DOHH2 (cell line): ENCODE measurements around the gene ARID3A.

Experiments
- H3F3A ChIP-seq: fragments of 200-600 bp; sonication (generic), shearing (Covaris generic); 2 replicates; pipeline ENCODE4 v1.6.0; 2016; ENCODE audit warnings: antibody characterized with exemption, mild to moderate bottlenecking; ENCODE audit not compliant: control insufficient read depth, insufficient read depth
- H3K27ac ChIP-seq: fragments of 200-600 bp; sonication (generic); 2 replicates; pipeline ENCODE4 v1.5.1; 2014; ENCODE audit warnings: low read depth, mild to moderate bottlenecking, low read length, moderate library complexity
- H3K27me3 ChIP-seq: fragments of 200-600 bp; sonication (generic); 2 replicates; pipeline ENCODE4 v1.6.1; 2014; ENCODE audit warnings: mild to moderate bottlenecking, low read length, mixed read lengths; ENCODE audit not compliant: control insufficient read depth
- H3K36me3 ChIP-seq: fragments of 200-600 bp; sonication (generic); 2 replicates; pipeline ENCODE4 v1.6.1; 2014; ENCODE audit warnings: mild to moderate bottlenecking, low read length, moderate library complexity, mixed read lengths; ENCODE audit not compliant: control insufficient read depth
- H3K4me1 ChIP-seq: fragments of 200-600 bp; sonication (generic); 2 replicates; pipeline ENCODE4 v1.6.1; 2014; ENCODE audit warnings: mild to moderate bottlenecking, low read length, mixed read lengths; ENCODE audit not compliant: control insufficient read depth
- H3K4me2 ChIP-seq: fragments of 200-600 bp; sonication (generic); 2 replicates; pipeline ENCODE4 v1.6.0; 2014; ENCODE audit warnings: mild to moderate bottlenecking, low read length, moderate library complexity
- H3K4me3 ChIP-seq: fragments of 200-600 bp; sonication (generic); 2 replicates; pipeline ENCODE4 v1.5.1; 2014; ENCODE audit warnings: mild to moderate bottlenecking, low read length, mixed read lengths
- H3K79me2 ChIP-seq: fragments of 200-600 bp; sonication (generic); 2 replicates; pipeline ENCODE4 v1.6.1; 2014; ENCODE audit warnings: mild to moderate bottlenecking, low read length, mixed read lengths; ENCODE audit not compliant: control insufficient read depth
- H3K9me2 ChIP-seq: fragments of 200-600 bp; sonication (generic); replicated peaks from 2 replicates; pipeline ENCODE4 v1.6.1; 2014; ENCODE audit warnings: mild to moderate bottlenecking, low read length, mixed read lengths; ENCODE audit not compliant: control insufficient read depth
- H3K9me3 ChIP-seq: fragments of 200-600 bp; sonication (generic); 2 replicates; pipeline ENCODE4 v1.6.1; 2014; ENCODE audit warnings: antibody characterized with exemption, low read length, mixed read lengths; ENCODE audit not compliant: control insufficient read depth, insufficient read depth
- H4K20me1 ChIP-seq: fragments of 200-600 bp; sonication (generic); 2 replicates; pipeline ENCODE4 v1.6.0; 2014; ENCODE audit warnings: low read depth, mild to moderate bottlenecking, antibody characterized with exemption, low read length, moderate library complexity; ENCODE audit not compliant: control insufficient read depth, insufficient read depth
- EZH2phosphoT487 ChIP-seq: fragments of 200-600 bp; sonication (generic); IDR thresholded peaks from 2 replicates; pipeline ENCODE4 v1.6.1; 2017; ENCODE audit warnings: borderline replicate concordance, mild to moderate bottlenecking, antibody characterized with exemption, low read length, moderate library complexity, mixed read lengths
- TF ChIP-seq, protein P1 (sequence below): fragments of 200-600 bp; sonication (generic); IDR thresholded peaks from one replicate; pipeline ENCODE4 v1.5.1; 2014; ENCODE audit warnings: antibody characterized with exemption, mild to moderate bottlenecking, low read depth, low read length; ENCODE audit not compliant: poor library complexity, severe bottlenecking

Gene ARID3A

DNA sequence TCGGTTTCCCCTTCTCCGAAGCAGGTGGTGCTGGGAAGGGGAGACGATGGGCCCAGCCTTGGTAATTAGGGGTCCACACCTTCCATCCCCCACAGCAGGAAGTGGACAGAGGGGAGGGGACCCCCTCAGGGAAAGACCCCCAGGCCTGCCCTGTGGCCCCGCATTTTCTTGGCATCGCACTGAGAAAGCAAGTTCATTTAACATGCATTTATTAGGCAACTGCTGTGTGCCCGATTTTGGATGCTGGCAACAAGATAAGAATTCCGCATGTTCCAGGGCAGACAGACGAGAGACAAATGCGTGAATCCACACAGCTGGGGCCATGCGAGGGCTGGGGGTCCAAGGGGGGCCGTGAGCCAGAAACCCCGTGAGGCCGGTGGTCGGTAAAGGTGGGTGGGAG lies 28.4 kb downstream of the ARID3A start:
- Histone ChIP-seq H3K4me2 (no peak overlapping the region), H3K9me3 (no peaks in the 10 kb centered on the region), H3K4me3 (no peak overlapping the region), H3F3A (no peaks in the 10 kb centered on the region), H3K27ac (no peak overlapping the region), H3K27me3 (peaks cover 53% of the 10 kb centered on the region), H3K9me2 (no peaks in the 10 kb centered on the region), H3K36me3 (no peaks in the 10 kb centered on the region), H3K4me1 (peaks cover 31% of the 10 kb centered on the region), H4K20me1 (no peaks in the 10 kb centered on the region; the same call in 1 of the 2 replicates), H3K79me2 (no peaks in the 10 kb centered on the region)
- TF ChIP-seq EZH2phosphoT487: no peak
- TF ChIP-seq, protein P1, sequence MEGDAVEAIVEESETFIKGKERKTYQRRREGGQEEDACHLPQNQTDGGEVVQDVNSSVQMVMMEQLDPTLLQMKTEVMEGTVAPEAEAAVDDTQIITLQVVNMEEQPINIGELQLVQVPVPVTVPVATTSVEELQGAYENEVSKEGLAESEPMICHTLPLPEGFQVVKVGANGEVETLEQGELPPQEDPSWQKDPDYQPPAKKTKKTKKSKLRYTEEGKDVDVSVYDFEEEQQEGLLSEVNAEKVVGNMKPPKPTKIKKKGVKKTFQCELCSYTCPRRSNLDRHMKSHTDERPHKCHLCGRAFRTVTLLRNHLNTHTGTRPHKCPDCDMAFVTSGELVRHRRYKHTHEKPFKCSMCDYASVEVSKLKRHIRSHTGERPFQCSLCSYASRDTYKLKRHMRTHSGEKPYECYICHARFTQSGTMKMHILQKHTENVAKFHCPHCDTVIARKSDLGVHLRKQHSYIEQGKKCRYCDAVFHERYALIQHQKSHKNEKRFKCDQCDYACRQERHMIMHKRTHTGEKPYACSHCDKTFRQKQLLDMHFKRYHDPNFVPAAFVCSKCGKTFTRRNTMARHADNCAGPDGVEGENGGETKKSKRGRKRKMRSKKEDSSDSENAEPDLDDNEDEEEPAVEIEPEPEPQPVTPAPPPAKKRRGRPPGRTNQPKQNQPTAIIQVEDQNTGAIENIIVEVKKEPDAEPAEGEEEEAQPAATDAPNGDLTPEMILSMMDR: no peak

DNA sequence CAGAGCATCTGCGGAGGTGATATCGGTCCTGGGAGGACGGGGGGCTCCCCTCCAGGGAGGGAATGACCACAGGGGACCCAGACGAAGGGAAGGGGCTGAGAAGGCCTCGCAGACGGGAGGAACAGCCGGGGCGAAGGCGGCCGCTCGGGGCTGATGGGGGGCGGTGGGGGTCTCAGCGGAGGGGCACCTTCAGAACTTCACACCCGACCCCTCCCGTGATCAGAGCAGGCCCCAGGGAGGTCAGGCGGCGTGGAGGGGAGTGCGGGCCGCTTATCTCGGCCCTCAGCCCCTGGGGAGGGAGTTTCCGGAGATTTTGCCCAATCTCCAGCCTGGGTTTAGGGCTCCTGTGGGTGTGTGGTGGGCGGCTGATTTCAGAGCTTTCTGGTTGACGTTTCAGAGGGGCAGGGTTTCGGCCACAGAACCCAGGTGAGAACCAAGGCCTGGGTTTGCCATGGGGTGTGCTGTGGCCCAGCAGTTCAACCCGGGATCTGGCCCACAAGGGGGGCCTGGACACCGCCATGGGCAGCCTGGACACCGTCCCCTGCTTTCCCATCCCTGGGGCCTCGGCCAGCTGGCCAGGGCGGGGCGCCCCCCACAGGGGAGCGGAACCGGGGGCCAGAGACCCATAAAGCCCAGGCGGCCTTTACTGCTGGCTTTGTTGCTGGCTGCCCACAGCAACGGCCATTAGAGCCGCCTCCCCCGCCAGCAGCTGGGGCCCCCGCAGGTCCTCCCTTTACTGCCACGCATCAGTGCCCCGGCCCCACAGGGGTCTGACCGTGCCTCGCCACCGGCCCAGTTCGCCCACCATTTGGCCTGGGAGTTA lies 29.0 kb downstream of the ARID3A start:
- H3K4me2 ChIP-seq: no peak overlapping the region
- H3K27ac ChIP-seq: no peak overlapping the region
- no peak overlapping the region for H3K4me3 ChIP-seq
- H3K9me2 ChIP-seq: no peaks in the 10 kb centered on the region
- H3K79me2 ChIP-seq: no peaks in the 10 kb centered on the region
- H3K4me1 ChIP-seq: peaks cover 25% of the 10 kb centered on the region
- H3F3A ChIP-seq: no peaks in the 10 kb centered on the region
- TF ChIP-seq, protein P1: no peak
- no peak for TF ChIP-seq EZH2phosphoT487
- no peaks in the 10 kb centered on the region for H3K9me3 ChIP-seq
- no peaks in the 10 kb centered on the region for H3K36me3 ChIP-seq
- peaks cover 47% of the 10 kb centered on the region for H3K27me3 ChIP-seq
- no peaks in the 10 kb centered on the region; the same call in 1 of the 2 replicates for H4K20me1 ChIP-seq

DNA sequence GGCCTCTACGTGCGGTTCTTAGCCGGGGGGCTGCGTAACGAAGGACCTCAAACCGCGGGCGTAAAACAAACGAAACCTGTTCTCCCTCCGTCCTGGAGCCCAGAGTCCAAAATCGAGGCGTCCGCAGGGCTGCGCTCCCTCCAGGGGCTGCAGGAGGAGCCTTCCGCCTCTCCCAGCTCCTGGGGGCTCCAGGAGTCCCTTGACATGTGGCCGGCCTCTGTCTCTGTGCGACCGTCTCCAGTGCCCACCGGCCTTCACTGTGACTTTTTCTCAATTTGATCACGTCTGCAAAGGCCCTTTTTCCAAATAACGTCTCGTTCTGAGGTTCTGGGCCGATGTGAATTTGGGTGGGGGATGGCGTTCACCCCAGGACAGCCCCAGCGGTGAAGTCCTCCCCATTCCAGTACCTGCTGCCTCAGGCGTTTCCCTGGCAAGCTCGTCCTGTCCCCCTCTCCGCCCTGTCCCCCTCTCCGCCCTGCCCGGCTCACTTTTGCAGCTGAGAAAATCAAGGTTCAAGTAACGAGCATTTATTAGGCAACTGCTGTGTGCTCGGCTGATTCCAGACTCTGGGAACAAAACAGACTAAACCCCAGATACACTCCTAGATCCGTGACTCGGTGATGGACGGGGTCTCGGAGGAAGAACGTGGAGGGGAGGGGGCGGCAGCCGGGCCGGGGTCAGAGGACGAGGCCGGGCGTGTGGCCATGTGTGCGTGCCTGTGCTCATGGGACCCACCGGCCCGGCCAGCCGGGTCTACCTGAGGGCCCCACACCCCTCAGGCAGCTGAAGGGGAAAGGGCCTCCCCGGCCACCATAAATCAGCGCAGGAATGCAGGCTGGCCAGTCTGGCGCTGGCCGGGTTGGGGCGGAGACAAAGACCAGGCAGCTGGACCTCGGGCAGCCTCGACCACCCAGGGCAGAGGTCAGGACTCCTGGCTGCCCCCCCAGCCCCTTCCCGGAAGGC lies 30.2 kb downstream of the ARID3A start:
- peaks cover 25% of the 10 kb centered on the region for H3K4me1 ChIP-seq
- H3K9me3 ChIP-seq: no peaks in the 10 kb centered on the region
- no peaks in the 10 kb centered on the region; the same call in 1 of the 2 replicates for H4K20me1 ChIP-seq
- H3K9me2 ChIP-seq: no peaks in the 10 kb centered on the region
- peaks cover 38% of the 10 kb centered on the region for H3K27me3 ChIP-seq
- H3K36me3 ChIP-seq: no peaks in the 10 kb centered on the region
- H3F3A ChIP-seq: no peaks in the 10 kb centered on the region
- H3K4me3 ChIP-seq: no peak overlapping the region
- no peak overlapping the region for H3K4me2 ChIP-seq
- no peaks in the 10 kb centered on the region for H3K79me2 ChIP-seq
- no peak overlapping the region for H3K27ac ChIP-seq
- no peak for TF ChIP-seq EZH2phosphoT487
- TF ChIP-seq, protein P1: no peak
